MM.1S (cell line): ENCODE results near the gene RPRD1A.

Source experiments
- DNase-seq: peaks from one replicate; pipeline ENCODE4 v3.0.0-alpha.2; 2015
- H2AFZ ChIP-seq: fragments of 300-600 bp; sonication (generic); 2 replicates; pipeline ENCODE4 v1.6.0; 2016; ENCODE audit warnings: antibody characterized with exemption, low read length
- H3F3A ChIP-seq: fragments of 300-600 bp; sonication (generic); 2 replicates; pipeline ENCODE4 v1.6.1; 2016; ENCODE audit warnings: mild to moderate bottlenecking, antibody characterized with exemption, low read length, moderate library complexity, mixed read lengths; ENCODE audit not compliant: insufficient read depth
- H3K27ac ChIP-seq: fragments of 300-600 bp; sonication (generic); 2 replicates; pipeline ENCODE4 v1.5.1; 2016; ENCODE audit warnings: mild to moderate bottlenecking, low read length
- H3K27me3 ChIP-seq: fragments of 300-600 bp; sonication (generic); replicated peaks from 2 replicates; pipeline ENCODE4 v1.6.0; 2016; ENCODE audit warnings: low read length; ENCODE audit not compliant: insufficient read depth
- H3K36me3 ChIP-seq: fragments of 300-600 bp; sonication (generic); replicated peaks from 2 replicates; pipeline ENCODE4 v1.6.1; 2016; ENCODE audit warnings: mild to moderate bottlenecking, low read length, mixed read lengths; ENCODE audit not compliant: insufficient read depth
- H3K4me1 ChIP-seq: fragments of 300-600 bp; sonication (generic); 2 replicates; pipeline ENCODE4 v1.6.1; 2016; ENCODE audit warnings: low read length, mixed read lengths
- H3K4me2 ChIP-seq: fragments of 300-600 bp; sonication (generic); 2 replicates; pipeline ENCODE4 v1.6.0; 2016; ENCODE audit warnings: low read depth, low read length
- H3K4me3 ChIP-seq: fragments of 300-600 bp; sonication (generic); 2 replicates; pipeline ENCODE4 v1.5.1; 2016; ENCODE audit warnings: low read length, mixed read lengths
- H3K79me2 ChIP-seq: fragments of 300-600 bp; sonication (generic); 2 replicates; pipeline ENCODE4 v1.6.1; 2016; ENCODE audit warnings: mixed run types, low read length, mixed read lengths
- H3K9ac ChIP-seq: fragments of 300-600 bp; sonication (generic); 2 replicates; pipeline ENCODE4 v1.6.1; 2016; ENCODE audit warnings: low read length, mixed read lengths
- H3K9me2 ChIP-seq: fragments of 300-600 bp; sonication (generic); replicated peaks from 2 replicates; pipeline ENCODE4 v1.6.1; 2016; ENCODE audit warnings: mild to moderate bottlenecking, low read length, mixed read lengths; ENCODE audit not compliant: insufficient read depth
- H3K9me3 ChIP-seq: fragments of 300-600 bp; sonication (generic); replicated peaks from 2 replicates; pipeline ENCODE4 v1.6.1; 2016; ENCODE audit warnings: mild to moderate bottlenecking, low read length, mixed read lengths; ENCODE audit not compliant: insufficient read depth
- H4K20me1 ChIP-seq: fragments of 300-600 bp; sonication (generic); 2 replicates; pipeline ENCODE4 v1.6.1; 2016; ENCODE audit warnings: mild to moderate bottlenecking, low read length, moderate library complexity, mixed read lengths; ENCODE audit not compliant: insufficient read depth
- CTCF ChIP-seq: fragments of 300-600 bp; sonication (generic); IDR thresholded peaks from 2 replicates; pipeline ENCODE4 v1.5.1; 2016; ENCODE audit warnings: antibody characterized with exemption, low read length, mixed read lengths
- EZH2 ChIP-seq: fragments of 300-600 bp; sonication (generic); optimal IDR thresholded peaks from 2 replicates; pipeline ENCODE3; 2017; ENCODE audit warnings: low read depth, mild to moderate bottlenecking, antibody characterized with exemption, low read length, mixed read lengths
- EZH2phosphoT487 ChIP-seq: fragments of 300-600 bp; sonication (generic); IDR thresholded peaks from 2 replicates; pipeline ENCODE4 v1.6.1; 2018; ENCODE audit warnings: antibody characterized with exemption, low read length

The RPRD1A gene

GRCh38 chr18:36088256-36088655 is 20.9 kb upstream of the RPRD1A start:
- Histone ChIP-seq H3K9ac (no peak overlapping the region), H3K27me3 (no peaks in the 10 kb centered on the region), H3F3A (no peaks in the 10 kb centered on the region), H3K79me2 (no peaks in the 10 kb centered on the region), H2AFZ (no peak overlapping the region), H3K36me3 (no peaks in the 10 kb centered on the region), H3K9me3 (no peaks in the 10 kb centered on the region), H3K9me2 (no peaks in the 10 kb centered on the region), H3K4me3 (no peak overlapping the region), H3K4me2 (no peak overlapping the region), H3K4me1 (no peaks in the 10 kb centered on the region), H4K20me1 (no peaks in the 10 kb centered on the region), H3K27ac (no peak overlapping the region)
- TF ChIP-seq CTCF: no peak
- no peak for TF ChIP-seq EZH2
- TF ChIP-seq EZH2phosphoT487: no peak
- DNase-seq: no peak

- H3K9ac ChIP-seq: no peak overlapping the region
- H3K4me2 ChIP-seq: no peak overlapping the region
Measured at GRCh38 chr18:36086186-36086585, 18.8 kb upstream of the RPRD1A start.

GRCh38 chr18:36085195-36085594 is 17.8 kb upstream of the RPRD1A start:
- Histone ChIP-seq H3K27me3 (no peaks in the 10 kb centered on the region), H4K20me1 (no peaks in the 10 kb centered on the region), H2AFZ (no peak overlapping the region), H3K4me2 (no peak overlapping the region), H3K36me3 (no peaks in the 10 kb centered on the region), H3K9me3 (no peaks in the 10 kb centered on the region), H3K79me2 (no peaks in the 10 kb centered on the region), H3K4me3 (no peak overlapping the region), H3K9me2 (no peaks in the 10 kb centered on the region), H3F3A (no peaks in the 10 kb centered on the region), H3K9ac (no peak overlapping the region), H3K27ac (no peak overlapping the region), H3K4me1 (no peaks in the 10 kb centered on the region; the same call in 1 of the 2 replicates)
- no peak for TF ChIP-seq EZH2phosphoT487
- TF ChIP-seq EZH2: no peak
- TF ChIP-seq CTCF: no peak
- no peak for DNase-seq

More at GRCh38 chr18:36086186-36086585, 18.8 kb upstream of the RPRD1A start:
- no peaks in the 10 kb centered on the region; the same call in 1 of the 2 replicates for H3K4me1 ChIP-seq
- H3F3A ChIP-seq: no peaks in the 10 kb centered on the region
- TF ChIP-seq EZH2: no peak
- no peak for TF ChIP-seq EZH2phosphoT487
- TF ChIP-seq CTCF: no peak
- no peaks in the 10 kb centered on the region for H3K9me3 ChIP-seq
- no peaks in the 10 kb centered on the region for H3K9me2 ChIP-seq
- H2AFZ ChIP-seq: no peak overlapping the region
- no peaks in the 10 kb centered on the region for H3K79me2 ChIP-seq
- H3K4me3 ChIP-seq: no peak overlapping the region
- DNase-seq: no peak
- no peak overlapping the region for H3K27ac ChIP-seq
- H4K20me1 ChIP-seq: no peaks in the 10 kb centered on the region
- H3K36me3 ChIP-seq: no peaks in the 10 kb centered on the region
- no peaks in the 10 kb centered on the region for H3K27me3 ChIP-seq
